Inflammatory macrophage treated with lipopolysaccharide for 4 hours (primary cell): ENCODE measurements around the gene TEX53.
A peak's percentile ranks its signal among the peaks of the same experiment; 100 is the strongest.

Experiments
- DNase-seq: peaks from one replicate; pipeline ENCODE4 v3.0.0-alpha.2; 2020

The TEX53 gene

DNA sequence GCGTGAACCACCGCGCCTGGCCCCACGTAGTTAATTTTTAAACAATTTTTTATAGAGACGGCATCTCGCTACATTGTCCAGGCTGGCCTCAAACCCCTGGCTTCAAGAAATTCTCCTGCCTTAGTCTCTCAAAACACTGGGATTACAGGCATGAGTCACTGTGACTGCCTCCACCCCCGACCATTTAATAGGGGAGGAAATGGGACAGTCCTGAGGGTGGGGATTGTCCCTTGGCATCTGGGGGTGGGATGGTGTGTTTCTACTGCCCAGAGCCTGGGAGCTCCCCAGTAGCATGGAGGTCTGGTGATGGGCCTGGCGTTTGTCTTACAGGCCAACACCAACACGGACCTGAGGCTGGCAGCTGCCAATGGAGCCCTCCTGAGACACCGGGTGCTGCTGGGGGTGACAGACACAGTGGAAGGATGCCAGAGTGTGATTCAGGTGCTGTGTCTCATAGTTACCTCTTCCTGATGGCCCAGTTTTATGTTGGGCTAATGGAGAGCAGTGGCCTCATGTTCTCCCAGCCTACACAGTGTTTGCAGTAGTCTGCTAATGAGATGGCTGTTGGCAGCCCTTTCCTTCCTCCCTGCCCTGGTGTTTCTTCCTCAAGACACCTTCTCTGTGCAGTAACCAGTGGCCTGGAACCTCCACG, 24.0 kb downstream of the TEX53 start:
- no peak for DNase-seq

DNA sequence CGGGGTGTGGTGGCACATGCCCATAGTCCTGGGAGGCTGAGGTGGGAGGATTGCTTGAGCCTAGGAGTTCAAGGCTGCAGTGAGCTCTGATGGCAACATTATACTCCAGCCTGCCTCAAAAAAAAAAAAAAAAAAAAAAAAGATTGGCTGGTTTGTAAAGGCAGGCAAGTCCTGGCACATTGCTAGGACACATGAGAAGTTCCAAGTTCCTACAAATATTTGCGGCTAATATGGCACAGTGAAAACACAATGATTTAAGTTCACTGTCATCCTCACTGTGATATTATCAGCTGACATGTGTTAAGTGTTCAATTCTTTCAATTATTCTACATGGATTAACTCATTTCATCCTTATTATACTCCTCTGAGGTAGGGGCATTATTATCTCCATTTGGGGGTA, 26.4 kb downstream of the TEX53 start:
- DNase-seq = no peak

DNA sequence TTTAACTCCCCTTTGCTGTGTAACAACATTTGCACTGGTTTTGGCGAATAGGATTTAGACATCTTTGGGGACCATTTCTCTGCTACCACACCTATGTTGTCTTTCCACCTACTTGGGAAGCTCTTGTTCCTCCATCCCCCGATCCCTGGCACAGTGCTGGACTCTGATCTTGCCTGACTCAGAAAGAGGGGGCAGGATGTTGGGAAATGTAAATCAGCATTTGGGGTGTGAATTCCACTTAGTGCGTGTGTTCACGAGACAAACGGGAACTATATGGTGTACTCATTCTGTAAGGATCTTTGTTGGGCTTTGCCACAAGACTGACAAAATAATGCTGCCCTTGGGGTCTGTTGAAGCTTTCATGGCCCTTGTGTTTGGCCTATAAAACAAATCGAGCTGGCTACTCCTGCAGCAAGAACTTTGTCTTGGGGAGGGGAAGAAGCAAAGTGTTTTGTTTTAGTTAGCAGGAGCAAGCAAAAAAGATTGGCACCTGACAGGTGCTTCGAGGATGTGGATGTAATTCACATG, 28.0 kb downstream of the TEX53 start:
- DNase-seq = no peak

DNA sequence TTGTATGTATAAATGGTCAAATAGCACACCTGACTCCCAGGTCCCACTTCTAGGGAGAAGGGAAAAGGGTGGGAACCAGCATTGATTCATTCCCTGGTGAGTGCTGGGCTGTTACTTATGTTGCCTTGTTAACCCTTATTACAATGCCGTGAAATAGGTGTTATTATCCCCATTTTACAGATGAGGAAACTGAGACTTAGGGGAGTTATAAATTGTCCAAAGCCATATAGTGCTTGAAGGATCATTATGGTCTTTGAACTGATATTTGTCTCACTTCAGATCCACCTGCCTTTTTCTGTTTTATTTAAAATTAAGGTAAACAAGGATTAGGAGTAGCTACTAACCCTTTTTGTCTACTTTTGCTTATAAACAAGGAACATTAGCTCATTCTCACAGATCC, 30.1 kb downstream of the TEX53 start:
- no peak for DNase-seq

DNA sequence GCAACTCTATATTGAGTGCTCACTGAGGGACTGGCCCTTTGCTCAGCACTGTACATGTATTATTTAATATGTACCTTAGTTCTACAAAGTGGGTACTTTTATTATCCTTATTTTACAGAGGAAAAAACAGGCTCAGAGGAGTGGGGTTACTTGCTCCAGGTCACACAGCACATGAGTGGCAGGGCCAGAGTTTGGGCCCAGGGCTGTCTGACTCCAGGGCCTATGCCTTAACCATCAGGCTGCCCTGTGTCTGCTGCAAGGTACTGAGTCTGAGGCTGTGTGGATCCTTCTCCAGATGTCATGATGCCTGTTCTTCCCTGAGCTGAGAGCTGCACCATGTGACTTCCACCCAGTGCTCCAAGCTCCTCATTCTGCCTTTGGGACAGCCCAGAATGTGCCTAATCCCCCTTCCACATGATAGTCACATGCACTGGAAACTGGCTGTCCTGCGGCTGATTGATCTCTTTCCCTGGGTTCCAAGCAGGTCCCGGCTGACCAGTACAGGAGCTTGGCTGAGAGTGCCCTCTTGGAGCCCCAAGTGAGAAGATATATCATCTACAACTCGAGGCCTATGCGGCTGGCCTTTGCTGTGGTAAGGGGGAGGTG, 31.1 kb downstream of the TEX53 start:
- DNase-seq = no peak

DNA sequence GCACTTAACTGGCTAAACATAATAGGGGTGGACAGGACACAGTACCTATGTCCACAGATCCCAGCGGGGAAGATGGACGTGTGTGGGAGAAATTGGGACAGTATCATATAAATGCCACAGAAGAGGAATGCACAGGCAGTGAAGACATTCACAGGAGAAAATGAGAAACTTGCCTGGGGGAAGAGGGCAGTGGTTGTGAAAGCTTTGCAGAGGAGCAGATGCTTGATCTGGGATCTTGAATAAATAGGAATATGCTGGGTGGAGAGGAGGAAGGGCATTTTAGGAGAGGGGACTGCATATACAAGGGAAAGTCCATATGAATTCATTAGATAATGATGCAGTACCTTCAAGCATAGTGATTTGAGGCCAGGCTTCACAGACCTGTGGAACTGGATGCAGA, 32.9 kb downstream of the TEX53 start:
- DNase-seq = no peak

DNA sequence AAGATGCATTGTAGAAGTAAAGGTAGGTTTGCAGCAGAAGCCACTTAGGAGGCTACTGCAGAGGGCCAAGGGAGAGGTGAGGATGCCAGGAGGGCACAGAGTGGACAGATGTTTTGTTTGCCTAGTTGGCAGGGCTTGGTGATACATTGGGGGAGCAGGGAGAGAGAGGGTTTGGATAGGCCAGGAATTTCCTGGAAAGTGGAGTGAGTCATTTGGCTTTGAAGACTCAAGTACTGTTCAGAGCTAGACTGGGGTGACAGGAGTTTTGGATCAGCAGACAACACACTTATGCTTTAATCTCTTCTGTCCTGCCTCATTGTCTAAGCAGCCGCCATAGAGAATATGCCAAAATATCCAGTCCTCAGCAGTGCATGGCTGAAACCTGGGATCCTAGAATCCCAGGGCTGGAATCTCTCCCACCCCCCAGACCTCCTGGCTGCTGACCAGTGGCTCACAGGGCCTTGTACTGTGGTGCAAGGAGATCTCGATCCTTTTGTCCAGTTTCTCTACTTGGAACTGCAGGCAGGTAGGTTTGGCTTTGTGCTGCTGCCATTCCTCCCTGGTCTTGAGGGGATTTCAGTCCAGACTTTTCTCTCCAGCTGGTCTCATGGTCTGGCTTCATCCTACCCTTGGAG, 35.5 kb downstream of the TEX53 start:
- no peak for DNase-seq

DNA sequence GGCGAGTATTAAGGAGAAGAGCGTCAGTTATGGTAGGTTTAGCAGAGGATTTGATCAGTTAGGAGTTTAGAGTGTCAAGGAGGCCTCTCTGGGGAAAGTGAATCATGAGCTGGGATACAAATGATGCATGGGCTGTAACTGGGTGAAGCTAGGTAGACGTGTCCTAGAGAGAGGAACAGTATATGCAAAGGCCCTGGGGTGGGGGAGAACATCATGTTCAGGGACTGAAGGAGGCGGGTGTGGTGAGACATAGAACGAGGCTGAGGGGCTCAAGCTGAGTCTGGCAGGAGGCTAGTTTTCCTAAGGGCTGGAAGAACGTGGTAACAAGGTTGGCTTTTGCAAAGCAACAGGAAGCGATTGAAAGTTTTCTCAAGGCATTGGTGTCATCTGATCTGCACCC, 36.0 kb downstream of the TEX53 start:
- no peak for DNase-seq

DNA sequence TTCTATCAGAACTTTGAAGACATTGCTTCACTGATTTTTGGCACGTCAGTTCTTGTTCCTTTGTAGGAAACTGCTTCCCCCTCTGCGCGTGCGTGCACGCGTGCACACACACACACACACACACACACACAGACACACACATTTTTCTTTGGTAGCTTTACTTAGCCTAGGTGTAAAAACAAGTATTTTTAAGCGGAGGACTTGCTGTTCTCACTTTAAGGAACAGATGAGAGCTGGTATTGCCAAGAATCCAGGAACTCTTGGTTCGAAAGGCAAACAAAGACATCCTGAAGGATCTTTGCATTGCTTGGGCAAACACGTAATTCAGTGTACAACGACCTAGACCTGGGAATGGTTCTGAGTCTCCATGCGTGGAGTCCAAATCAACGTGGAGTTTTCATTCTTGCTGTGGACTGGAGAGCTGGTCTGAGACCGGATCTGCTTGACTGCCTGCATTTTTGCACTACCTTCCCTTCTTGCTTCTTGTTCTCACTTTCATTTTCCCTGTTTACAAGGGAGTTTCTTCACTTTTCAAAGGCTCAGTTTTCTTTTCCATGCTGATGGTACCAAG, 38.3 kb downstream of the TEX53 start:
- peak; percentile 77 for DNase-seq

DNA sequence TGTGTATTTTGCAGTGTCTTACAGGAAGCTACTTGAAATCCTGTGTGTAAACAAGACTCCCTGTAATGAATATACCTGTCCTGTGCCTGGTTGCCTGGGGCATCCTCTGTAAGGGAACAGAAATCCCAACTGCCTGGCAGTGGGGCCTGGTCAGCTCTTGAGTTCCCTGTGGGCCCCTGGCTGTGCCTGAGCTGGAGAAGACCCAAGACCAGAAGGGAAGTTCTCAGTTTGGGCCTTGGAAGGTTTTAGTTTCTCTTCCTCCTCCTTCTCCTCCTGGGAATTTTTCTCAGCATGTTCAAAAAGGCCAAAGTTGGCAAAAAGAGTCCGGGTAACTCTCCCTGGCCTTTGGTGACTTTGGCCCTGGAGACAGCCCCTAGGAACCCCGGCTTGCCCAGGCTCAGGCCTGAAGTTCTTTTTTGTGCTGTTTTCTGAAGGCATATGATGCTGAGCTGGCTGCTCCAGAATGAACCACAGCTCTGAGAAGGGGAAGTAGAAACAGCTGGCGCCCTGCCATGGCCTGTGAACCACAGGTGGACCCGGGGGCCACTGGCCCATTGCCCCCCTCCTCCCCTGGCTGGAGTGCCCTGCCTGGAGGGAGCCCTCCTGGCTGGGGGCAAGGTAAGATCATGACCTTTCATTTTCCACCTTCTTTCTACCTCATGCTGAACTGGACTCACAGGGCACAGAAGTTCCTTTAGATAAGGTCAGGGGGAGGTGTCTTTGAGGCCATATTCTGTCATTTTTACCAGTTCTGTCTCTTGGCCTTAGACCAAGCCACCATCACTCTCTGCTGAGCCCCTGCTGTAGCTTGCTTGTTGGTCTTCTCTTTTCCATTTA, 40.7 kb downstream of the TEX53 start:
- DNase-seq = peak; percentile 87

DNA sequence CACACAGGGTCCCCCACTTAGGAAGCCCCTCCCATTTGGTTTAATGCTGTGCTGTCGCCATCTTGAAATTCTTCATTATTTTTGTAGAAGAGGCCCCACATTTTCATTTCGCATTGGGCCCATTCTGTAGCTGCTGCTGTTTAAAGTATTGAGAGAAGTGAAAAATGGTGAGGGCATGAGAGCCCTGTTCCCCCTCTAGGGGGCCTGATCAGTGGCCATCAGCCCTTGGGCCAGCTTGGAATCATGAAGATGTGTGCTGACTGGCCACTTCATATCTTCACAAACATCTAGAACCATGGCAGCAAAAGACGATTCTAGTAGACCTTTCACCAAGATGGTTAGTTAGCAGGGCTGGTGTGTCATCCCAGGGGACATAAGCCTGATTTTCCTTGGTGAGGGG, 43.2 kb downstream of the TEX53 start:
- DNase-seq = no peak

DNA sequence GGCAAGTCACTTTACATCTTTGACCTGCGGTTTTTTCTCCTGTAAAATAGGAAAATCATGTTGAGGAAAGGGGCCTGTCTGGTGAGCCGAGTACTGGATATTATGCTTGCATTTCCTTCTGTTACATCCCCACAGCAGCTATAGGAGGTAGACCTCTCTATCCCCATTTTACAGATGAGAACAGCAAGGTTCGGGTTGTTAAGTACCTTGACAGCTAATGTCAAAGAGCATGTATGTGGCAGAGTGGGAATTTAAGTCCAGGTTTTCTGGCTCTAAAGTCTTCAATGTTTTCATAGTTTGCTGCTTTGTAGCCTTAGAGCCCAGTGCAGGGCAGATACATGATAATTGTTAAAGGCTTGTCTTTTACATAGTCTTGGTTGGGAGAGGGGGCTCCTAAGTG, 43.7 kb downstream of the TEX53 start:
- DNase-seq = no peak

DNA sequence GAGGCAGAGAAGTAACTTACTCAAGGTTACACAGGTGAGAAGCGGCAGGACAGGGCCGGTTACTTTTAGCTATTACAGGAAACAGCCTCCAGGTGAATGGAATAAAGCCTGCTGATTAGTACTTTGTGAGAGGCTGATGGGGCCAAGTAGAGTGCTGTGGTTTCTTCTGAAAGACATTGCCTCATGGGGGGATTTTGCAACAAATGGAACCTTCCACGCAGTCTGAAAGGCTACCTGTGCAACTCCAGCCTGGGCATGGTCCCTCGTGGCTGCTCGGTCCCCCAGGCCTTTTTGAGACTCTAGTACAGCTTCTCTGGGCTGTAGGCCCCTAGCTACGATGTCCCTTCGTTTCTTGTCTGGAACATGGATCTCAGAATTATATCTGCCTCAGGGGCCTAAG, 44.5 kb downstream of the TEX53 start:
- DNase-seq = no peak

DNA sequence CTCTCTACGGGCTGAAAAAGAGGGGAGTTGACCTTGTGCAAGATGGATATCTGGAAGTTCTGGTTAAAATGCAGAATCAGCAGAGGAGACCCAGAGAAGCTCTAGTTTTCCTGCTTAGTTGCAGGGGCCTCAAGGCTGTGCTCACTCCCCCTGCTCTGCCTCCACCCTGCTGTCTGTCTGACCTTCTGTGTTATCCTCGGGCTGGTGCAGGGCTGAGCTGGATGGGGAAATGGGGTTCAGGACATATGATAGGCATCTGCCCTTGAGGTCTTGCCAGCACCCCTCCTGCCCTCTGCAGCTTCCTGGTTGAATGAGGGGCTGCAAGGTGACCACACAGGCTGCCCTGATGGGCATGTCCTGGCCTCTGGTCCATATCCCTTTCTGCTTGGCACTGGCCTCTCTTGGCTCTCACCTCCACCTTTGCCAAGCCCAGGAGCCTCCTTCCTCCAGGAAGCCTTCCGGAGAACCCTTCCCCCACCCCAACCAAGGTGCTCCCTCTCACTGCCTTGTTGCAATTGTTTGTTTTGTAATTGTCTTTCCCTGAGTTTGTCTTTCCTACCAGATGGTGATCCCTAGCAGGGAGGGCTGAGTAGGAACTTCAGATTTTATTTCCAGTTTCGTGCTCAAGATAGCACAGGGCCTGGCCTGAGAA, 45.2 kb downstream of the TEX53 start:
- peak; percentile 29 for DNase-seq

DNA sequence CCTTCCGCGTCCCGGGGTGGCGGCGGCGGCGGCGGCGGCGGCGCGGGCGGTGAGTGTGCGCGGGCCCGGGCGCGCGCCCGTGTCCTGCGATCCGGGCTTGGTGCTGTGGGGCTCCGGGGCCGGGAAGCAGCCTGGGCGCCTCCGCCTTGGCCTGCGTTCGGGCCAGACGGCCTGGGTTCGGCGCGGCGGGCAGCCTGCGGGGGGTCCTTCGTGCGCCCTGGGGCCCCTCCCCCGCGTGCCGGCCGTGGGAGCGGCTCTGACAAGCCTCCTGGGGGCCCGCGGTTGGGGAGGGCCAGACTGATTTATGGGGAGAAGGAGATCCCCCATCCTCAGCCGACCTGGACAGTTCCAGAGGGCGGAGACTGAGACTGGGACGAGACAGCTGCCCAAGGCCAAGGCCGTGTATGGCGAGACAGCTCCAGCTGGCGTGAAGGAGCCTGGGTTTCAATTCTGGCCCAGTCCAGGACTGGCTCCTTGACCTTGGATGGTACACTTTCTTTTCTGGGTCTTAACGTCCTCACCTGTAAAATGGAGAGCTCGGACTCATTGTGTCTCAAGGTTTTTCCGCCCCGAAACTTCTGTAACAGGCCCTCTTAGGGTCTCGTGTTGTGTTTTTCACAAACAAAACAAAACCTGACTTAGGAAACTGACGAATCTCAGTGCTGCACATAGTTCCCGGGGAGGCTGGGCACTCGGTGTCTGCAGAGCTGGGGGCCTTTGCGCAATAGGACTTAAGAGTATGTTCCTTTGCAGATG, 45.9 kb downstream of the TEX53 start:
- DNase-seq = peak; percentile 74

DNA sequence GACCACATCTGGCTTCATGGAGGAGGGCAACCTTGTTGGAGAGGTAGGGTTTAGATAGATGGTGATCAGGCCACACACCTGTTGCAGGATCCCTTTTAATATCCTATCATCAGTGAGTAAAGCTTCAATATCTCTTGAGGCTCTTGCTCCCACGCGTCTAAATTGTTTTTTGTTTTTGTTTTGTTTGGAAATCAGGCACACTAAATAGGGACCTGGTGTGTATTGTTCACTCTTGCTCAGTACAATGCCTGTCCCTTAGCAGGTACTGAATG, 49.1 kb downstream of the TEX53 start:
- no peak for DNase-seq

DNA sequence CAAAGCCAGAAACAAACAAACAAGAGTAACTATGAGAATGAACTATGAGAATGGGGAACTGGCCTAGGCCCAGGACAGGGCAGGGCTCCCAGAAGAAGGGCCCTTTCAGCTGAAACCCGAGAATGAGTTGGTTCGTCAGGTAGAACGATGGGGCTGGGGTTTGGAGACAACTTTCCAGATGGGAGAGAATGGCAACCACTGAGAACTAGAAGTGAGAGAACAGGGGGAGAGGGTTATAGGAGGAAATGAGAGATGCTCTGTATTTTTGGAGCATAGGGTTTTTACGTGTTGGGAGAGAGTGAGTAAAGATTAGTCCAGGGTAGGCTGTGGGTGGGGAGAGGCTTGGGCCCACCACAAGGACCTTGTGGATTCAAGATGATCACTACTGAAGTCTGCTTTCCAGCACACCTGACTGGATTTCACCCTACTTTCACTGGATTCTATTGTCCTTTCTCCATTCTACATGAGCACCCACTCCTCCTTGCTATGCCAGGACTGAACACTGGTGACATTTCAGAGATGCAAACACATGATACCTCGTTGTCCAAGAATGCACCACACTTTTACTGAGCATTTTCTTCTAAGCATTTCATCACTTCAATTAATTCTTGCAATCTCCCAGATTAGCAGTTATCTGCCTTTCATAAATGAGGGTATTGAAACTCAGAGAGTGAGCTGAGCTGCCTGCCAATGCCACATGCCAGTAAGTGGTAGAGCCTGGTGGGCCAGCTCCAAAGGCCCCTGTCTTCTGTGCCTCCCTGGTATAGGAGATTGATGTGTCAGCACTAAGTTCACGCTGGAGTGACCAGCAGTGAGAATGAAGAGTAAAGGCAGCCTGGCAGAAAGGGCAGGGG, 49.7 kb downstream of the TEX53 start:
- DNase-seq = no peak

DNA sequence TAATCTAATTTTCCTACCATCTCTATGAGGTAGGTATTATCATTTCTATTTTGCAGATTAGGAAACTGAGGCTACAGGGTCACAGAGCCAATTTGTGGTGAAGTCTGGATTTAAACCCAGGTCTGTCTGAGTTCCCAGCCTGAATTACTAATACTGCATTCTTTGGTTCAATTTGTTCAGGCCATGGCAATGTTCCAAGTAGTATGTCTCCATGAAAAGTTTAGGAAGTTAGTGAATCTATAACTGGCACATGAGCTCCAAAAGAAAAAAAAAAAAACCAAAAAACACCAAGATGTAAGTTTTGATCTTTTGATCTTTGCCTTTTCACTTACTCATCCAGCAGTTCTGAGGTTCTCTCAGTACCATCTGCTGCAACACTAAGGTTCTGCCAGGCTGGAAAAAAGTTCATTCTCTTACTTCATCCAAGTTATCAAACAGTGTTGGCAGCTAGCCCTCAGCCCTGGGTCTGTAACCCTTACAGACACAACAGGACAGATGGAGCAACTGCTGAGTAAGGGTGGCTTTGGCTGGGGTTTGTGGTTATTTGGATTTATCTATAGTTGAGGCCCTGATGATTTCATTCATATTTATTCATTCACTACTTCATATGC, 50.9 kb downstream of the TEX53 start:
- DNase-seq = peak; percentile 24
